C4-2B (cell line): ENCODE data around the gene SHB.

Source experiments
- H3K27ac ChIP-seq: fragments of 450-650 bp; 2 replicates; pipeline ENCODE4 v1.5.1; 2017
- CTCF ChIP-seq: fragments of 450-650 bp; conservative IDR thresholded peaks from 2 replicates; pipeline ENCODE4 v1.5.1; 2017; ENCODE audit warnings: mild to moderate bottlenecking
- ZFX ChIP-seq: fragments of 450-650 bp; IDR thresholded peaks from 2 replicates; pipeline ENCODE4 v1.6.1; 2017

The SHB gene

DNA sequence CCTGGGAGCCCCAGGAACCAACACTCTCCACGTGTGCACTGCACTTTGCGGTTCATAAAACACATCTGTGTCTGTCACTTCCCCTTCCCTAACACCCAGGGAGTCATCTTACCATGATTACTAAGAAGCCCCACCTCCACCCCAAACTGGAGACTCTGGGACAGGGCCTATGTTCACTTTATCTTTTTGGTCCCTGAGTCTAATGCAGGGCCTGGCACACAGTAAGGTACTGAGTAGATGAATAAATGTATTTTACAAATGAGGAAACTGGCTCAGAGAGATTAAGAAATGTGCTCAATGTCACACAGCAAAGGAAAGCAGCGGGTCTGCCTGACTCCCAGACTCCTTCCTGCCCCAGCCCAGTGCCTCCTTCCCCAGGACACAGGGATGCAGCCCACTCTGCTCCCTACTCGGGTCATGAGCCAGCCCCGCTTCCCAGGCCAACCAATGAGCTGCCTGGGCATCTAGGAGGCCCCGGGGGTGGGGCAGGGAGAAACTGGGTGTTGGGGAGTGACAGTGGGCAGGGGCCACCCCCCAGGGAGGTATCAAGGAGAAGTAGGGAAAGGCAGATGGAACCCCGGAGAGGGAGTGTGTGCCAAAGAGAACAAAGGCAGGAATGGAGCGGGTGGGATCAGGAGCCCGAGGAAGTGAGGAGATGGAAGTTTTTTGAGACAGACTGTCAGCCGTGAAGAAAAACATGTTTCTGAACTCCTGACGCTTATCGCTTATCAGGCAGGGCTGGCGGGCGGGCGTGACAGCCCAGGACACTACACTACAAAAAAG is 30.5 kb downstream of the SHB start:
- H3K27ac ChIP-seq = no peak overlapping the region
- no peak for TF ChIP-seq ZFX
- TF ChIP-seq CTCF = no peak

DNA sequence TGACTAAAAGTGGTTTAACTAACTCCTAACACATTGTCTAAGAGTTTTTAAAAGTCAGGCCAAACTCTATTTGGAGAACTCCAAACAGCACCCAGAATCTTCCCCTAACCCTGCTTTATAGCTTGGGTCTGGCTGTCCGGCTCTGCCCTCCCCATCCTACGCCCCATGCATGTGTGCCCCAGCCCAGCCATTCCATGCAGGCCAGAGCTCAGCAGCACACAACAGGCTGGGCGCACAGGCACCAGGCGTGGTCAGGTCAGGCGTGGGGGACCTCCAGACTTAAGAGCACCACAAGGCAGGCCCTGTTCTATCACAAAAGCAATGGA is 31.1 kb downstream of the SHB start:
- TF ChIP-seq CTCF = no peak
- no peak for TF ChIP-seq ZFX
- H3K27ac ChIP-seq = no peak overlapping the region

DNA sequence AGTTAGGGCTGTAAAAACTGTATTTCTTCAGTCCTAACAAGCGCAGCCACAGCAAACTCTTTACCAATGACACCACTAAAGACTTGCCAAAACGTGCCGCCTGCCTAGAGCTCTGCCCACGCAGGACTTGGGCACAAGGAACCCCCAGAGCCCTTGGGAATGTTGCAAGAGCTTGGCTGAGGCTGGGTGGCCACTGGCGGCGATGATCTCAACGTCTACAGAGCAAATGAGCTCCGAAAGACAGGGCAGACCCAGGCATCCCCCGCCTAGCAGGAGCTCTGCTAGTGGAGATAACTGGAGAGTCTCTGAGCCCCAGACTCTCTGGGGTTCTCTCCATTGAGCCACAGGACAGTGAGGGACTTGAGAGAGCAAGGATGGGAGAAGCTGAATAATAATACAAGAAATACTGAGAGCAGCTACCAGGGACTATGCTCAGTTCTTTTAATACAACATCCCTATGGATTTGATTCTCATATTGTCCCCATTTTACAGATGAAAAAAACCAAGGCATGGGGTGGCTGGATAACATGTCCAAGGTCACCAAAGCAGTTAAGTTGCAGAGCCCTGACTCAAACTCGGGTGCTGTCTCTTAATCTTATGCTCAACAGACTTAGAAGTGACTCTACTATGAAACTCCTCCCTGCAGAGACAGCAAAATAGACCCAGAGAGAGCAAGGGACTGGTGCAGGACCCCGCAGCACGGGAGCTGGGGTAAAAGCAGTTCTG is 32.5 kb downstream of the SHB start:
- no peak overlapping the region for H3K27ac ChIP-seq
- TF ChIP-seq CTCF (no peak), ZFX (no peak)

DNA sequence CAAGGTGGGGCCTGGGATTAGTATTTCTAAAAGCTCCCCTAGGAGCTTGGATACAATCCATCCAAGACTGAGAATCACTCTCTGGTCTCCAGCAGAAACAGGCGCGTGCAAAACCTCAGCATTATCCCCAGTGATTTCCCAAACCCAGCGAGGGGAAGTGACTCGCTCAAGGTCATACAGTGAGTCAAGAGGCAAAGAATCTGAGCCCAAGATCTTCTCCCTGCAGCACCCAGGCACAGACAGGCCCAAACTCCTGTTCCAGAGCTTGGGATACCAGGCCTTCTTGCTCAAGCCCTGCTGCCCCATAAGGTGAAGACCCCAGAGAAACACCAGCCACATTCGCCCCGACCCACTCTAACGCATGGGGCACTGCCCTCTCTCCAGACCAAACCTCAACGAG is 33.2 kb downstream of the SHB start:
- no peak overlapping the region for H3K27ac ChIP-seq
- TF ChIP-seq ZFX (no peak), CTCF (no peak)

GRCh38 chr9:38033941-38034340 is 35.1 kb downstream of the SHB start:
- H3K27ac ChIP-seq = no peak overlapping the region
- TF ChIP-seq ZFX (no peak), CTCF (no peak)

- peak overlapping the region; percentile 35 for H3K27ac ChIP-seq
- TF ChIP-seq CTCF = no peak
- TF ChIP-seq ZFX = no peak
Observed at GRCh38 chr9:38032266-38033110, 36.5 kb downstream of the SHB start.

DNA sequence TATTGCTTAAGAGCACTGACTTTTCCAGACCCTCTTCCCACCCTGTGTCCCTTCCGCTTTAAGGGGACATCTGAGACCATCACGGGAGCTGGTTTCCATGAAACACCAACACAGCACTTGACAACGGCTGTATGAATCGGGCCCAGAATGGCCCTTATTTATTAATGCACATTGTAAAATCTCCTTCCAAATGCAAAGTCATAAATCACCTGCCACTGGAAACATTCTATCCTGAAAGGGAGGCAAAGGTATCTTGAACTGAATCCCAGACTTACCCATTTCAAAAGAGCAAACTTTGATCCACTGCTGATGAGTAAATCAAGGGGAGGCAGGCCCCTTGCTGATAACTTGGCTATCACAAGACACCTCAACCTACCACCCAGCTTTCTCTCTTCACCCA is 37.4 kb downstream of the SHB start:
- TF ChIP-seq ZFX (no peak), CTCF (no peak)
- peak overlapping the region; percentile 35 for H3K27ac ChIP-seq
